Neural crest cell (in vitro differentiated cells): ENCODE measurements around the gene SCAND1. TPM values are rescaled to one million over a fixed set of nuclear protein-coding genes. Genes with fewer than 3 reads are reported as not detected.
A peak's percentile ranks its signal among the peaks of the same experiment; 100 is the strongest.

Experiments
- DNase-seq: peaks from one replicate; pipeline ENCODE4 v3.0.0; 2021; ENCODE audit warnings: low read depth, mixed read lengths, low spot score
- H3K27ac Mint-ChIP-seq: one replicate; pipeline ENCODE4 v1.8.0; 2021; ENCODE audit warnings: mild to moderate bottlenecking, mixed read lengths; ENCODE audit not compliant: unreplicated experiment
- H3K27me3 Mint-ChIP-seq: 2 replicates; pipeline ENCODE4 v1.8.0; 2021; ENCODE audit warnings: low read depth, mild to moderate bottlenecking, mixed read lengths
- H3K36me3 Mint-ChIP-seq: 2 replicates; pipeline ENCODE4 v1.8.0; 2021; ENCODE audit warnings: low read depth, mild to moderate bottlenecking, mixed read lengths
- H3K4me1 Mint-ChIP-seq: 2 replicates; pipeline ENCODE4 v1.8.0; 2021; ENCODE audit warnings: mixed read lengths
- H3K4me3 Mint-ChIP-seq: one replicate; pipeline ENCODE4 v1.8.0; 2021; ENCODE audit warnings: mild to moderate bottlenecking, mixed read lengths
- H3K9me3 Mint-ChIP-seq: 2 replicates; pipeline ENCODE4 v1.8.0; 2021; ENCODE audit warnings: mixed read lengths
- CTCF ChIP-seq: fragments of 200-600 bp; sonication (generic); conservative IDR thresholded peaks from 2 replicates; pipeline ENCODE4 v1.5.0; 2021; ENCODE audit warnings: antibody characterized with exemption, mild to moderate bottlenecking
- total RNA-seq: library from RNA; stranded (reverse); gene quantifications from 2 replicates; pipeline ENCODE4 v1.2.1, GENCODE V29; 2021

Gene SCAND1
- total RNA-seq, 1 donor from 2014 or later, result 82.1 TPM

GRCh38 chr20:35950093-35950492 is 4.2 kb downstream of the SCAND1 start:
- Mint-ChIP-seq H3K27me3 (no peaks in the 10 kb centered on the region), H3K9me3 (no peaks in the 10 kb centered on the region), H3K27ac (no peak overlapping the region), H3K4me1 (peaks cover 18% of the 10 kb centered on the region), H3K4me3 (no peak overlapping the region), H3K36me3 (peaks cover 8% of the 10 kb centered on the region)
- no peak for TF ChIP-seq CTCF
- DNase-seq, result no peak

- Mint-ChIP-seq H3K9me3 (no peaks in the 10 kb centered on the region), H3K4me1 (peaks cover 7% of the 10 kb centered on the region), H3K4me3 (no peak overlapping the region), H3K36me3 (peaks cover 8% of the 10 kb centered on the region), H3K27ac (no peak overlapping the region), H3K27me3 (no peaks in the 10 kb centered on the region)
- no peak for DNase-seq
- TF ChIP-seq CTCF, result no peak
Observed at GRCh38 chr20:35947907-35948306, 6.4 kb downstream of the SCAND1 start.

- no peaks in the 10 kb centered on the region for H3K27me3 Mint-ChIP-seq
- H3K4me1 Mint-ChIP-seq, result peaks cover 3% of the 10 kb centered on the region
- H3K4me3 Mint-ChIP-seq, result no peak overlapping the region
- H3K27ac Mint-ChIP-seq, result no peak overlapping the region
- DNase-seq, result no peak
- no peaks in the 10 kb centered on the region for H3K9me3 Mint-ChIP-seq
- peak; percentile 40 for TF ChIP-seq CTCF
- H3K36me3 Mint-ChIP-seq, result peaks cover 8% of the 10 kb centered on the region
Observed at GRCh38 chr20:35947489-35947888, 6.8 kb downstream of the SCAND1 start.

- Mint-ChIP-seq H3K4me3 (no peak overlapping the region), H3K4me1 (peaks cover 4% of the 10 kb centered on the region), H3K36me3 (peaks cover 10% of the 10 kb centered on the region), H3K27ac (no peak overlapping the region), H3K27me3 (no peaks in the 10 kb centered on the region), H3K9me3 (no peaks in the 10 kb centered on the region)
- no peak for DNase-seq
- TF ChIP-seq CTCF, result no peak
Observed at GRCh38 chr20:35942243-35942642, 12.1 kb downstream of the SCAND1 start.

- no peak for DNase-seq
- Mint-ChIP-seq H3K27ac (peak overlapping the region; percentile 60), H3K4me1 (peaks cover 4% of the 10 kb centered on the region), H3K4me3 (no peak overlapping the region), H3K27me3 (no peaks in the 10 kb centered on the region), H3K36me3 (peaks cover 9% of the 10 kb centered on the region), H3K9me3 (no peaks in the 10 kb centered on the region)
- TF ChIP-seq CTCF, result no peak
Observed at GRCh38 chr20:35941620-35942019, 12.7 kb downstream of the SCAND1 start.

- no peaks in the 10 kb centered on the region for H3K9me3 Mint-ChIP-seq
Observed at GRCh38 chr20:35939264-35939663, 15.0 kb downstream of the SCAND1 start.

More at GRCh38 chr20:35939264-35939663, 15.0 kb downstream of the SCAND1 start:
- H3K27me3 Mint-ChIP-seq, result no peaks in the 10 kb centered on the region
- no peak for TF ChIP-seq CTCF
- no peak overlapping the region for H3K4me3 Mint-ChIP-seq
- peaks cover 4% of the 10 kb centered on the region for H3K4me1 Mint-ChIP-seq
- peaks cover 11% of the 10 kb centered on the region for H3K36me3 Mint-ChIP-seq
- H3K27ac Mint-ChIP-seq, result no peak overlapping the region
- no peak for DNase-seq
